Measurements from ENCODE around the gene RHOA. TPM values are rescaled to one million over a fixed set of nuclear protein-coding genes. Genes with fewer than 3 reads are reported as not detected.

Gene RHOA
- total RNA-seq, 1 experiment from 2014 or later, result 348 TPM

DNA sequence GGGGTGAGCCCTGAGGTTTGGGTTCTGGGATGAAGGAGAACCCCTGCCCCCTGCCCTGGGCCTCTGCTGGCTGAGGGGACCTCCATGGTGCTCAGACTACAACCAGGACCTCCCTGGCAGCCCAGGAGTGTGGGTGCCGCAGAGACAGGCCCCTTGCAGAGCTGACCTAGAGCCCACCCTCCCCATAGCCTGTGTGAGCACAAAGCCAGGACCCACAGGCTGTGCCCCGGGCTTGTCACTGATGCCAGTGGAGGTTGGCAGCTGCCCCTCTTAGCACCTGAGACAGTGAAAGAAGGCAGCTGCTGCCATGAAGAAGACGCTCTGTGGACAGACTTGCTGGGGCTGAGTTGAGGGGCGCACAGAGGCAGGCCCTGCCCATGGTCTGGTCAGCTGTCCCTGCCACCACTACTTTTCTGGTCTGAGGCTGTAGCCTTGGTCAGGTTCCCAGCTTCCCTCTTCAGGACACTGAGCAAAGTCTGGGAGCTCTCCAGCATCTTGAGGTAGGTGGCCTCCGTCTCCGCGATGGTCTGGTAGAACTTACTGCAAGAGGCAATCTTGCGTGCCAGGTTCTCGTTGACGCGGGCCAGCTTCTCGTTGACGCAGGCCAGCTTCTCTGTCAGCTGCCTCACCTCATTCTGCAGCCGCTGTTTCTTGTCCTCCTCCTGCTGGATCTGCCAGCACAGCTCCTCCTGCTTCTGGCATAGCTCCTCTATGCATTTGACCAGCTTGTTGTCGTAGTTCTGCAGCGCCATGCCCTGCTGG is 94.9 kb downstream of the RHOA start:
- H3K36me3 ChIP-seq (ENCODE audit: control insufficient read depth, insufficient read depth, low read length), result peaks cover 1% of the 10 kb centered on the region

GRCh38 chr3:49313896-49314688 is 97.7 kb downstream of the RHOA start:
- Histone ChIP-seq H3K4me1 (no peaks in the 10 kb centered on the region), H3K4me3 (ENCODE audit: low read depth, low read length) (no peak overlapping the region), H3K27me3 (replicated peaks; ENCODE audit: control insufficient read depth, insufficient read depth, low read length) (no peaks in the 10 kb centered on the region), H3K9me3 (no peaks in the 10 kb centered on the region), H3K36me3 (ENCODE audit: control insufficient read depth, insufficient read depth, low read length) (peaks cover 2% of the 10 kb centered on the region)
- BruUV-seq (replicated peaks), result no TSS peak
- no peak for TF ChIP-seq CTCF (IDR thresholded peaks at IDR 0.05; ENCODE audit: insufficient read depth in 1 of 2, low read depth in 1 of 2, low read length in 1 of 2, severe bottlenecking in 1 of 2, unreplicated experiment in 1 of 2)
- POLR2A ChIA-PET, result no interaction called here
- H3K36me3 Mint-ChIP-seq (ENCODE audit: insufficient read depth, unreplicated experiment), result peaks cover 28% of the 10 kb centered on the region
- CTCF ChIA-PET, result no interaction called here
- no peaks in the 10 kb centered on the region for H3K4me1 Mint-ChIP-seq (ENCODE audit: low read depth, unreplicated experiment)
- no peaks in the 10 kb centered on the region for H3K27me3 Mint-ChIP-seq (ENCODE audit: insufficient read depth, unreplicated experiment)
- no peak overlapping the region for H3K27ac Mint-ChIP-seq (ENCODE audit: unreplicated experiment)
- intact Hi-C loops (cut with micrococcal nuclease; ENCODE audit: unreplicated experiment), result no loop called here
- H3K9me3 Mint-ChIP-seq (ENCODE audit: unreplicated experiment), result no peaks in the 10 kb centered on the region
- DNase-seq, result no peak
- no peak overlapping the region for H3K4me3 Mint-ChIP-seq (ENCODE audit: unreplicated experiment)

More for the DNA sequence above, 94.9 kb downstream of the RHOA start:
- ChIA-PET CTCF (interaction anchor here (0.7 kb wide), 1 partner anchor 147 kb away, joined by 5 read pairs; no protein-coding TSS in a partner anchor), POLR2A (no interaction called here)
- no peaks in the 10 kb centered on the region for H3K9me3 Mint-ChIP-seq (ENCODE audit: unreplicated experiment)
- no peak overlapping the region for H3K27ac Mint-ChIP-seq (ENCODE audit: unreplicated experiment)
- peaks cover 39% of the 10 kb centered on the region for H3K36me3 Mint-ChIP-seq (ENCODE audit: insufficient read depth, unreplicated experiment)
- no peak overlapping the region for H3K4me3 Mint-ChIP-seq (ENCODE audit: unreplicated experiment)
- no peak for TF ChIP-seq CTCF (IDR thresholded peaks at IDR 0.05; ENCODE audit: insufficient read depth in 1 of 2, low read depth in 1 of 2, low read length in 1 of 2, severe bottlenecking in 1 of 2, unreplicated experiment in 1 of 2)
- DNase-seq, result no peak
- H3K9me3 ChIP-seq, result no peaks in the 10 kb centered on the region
- H3K4me1 ChIP-seq, result no peaks in the 10 kb centered on the region
- BruUV-seq (replicated peaks), result no TSS peak
- no peak overlapping the region for H3K4me3 ChIP-seq (ENCODE audit: low read depth, low read length)
- H3K27me3 Mint-ChIP-seq (ENCODE audit: insufficient read depth, unreplicated experiment), result no peaks in the 10 kb centered on the region
- H3K4me1 Mint-ChIP-seq (ENCODE audit: low read depth, unreplicated experiment), result no peaks in the 10 kb centered on the region
- intact Hi-C loops (cut with micrococcal nuclease; ENCODE audit: unreplicated experiment), result no loop called here
- no peaks in the 10 kb centered on the region for H3K27me3 ChIP-seq (replicated peaks; ENCODE audit: control insufficient read depth, insufficient read depth, low read length)

- no peak overlapping the region for H3K27ac Mint-ChIP-seq (ENCODE audit: unreplicated experiment)
- H3K27me3 Mint-ChIP-seq (ENCODE audit: insufficient read depth, unreplicated experiment), result no peaks in the 10 kb centered on the region
- no peaks in the 10 kb centered on the region for H3K27me3 ChIP-seq (replicated peaks; ENCODE audit: control insufficient read depth, insufficient read depth, low read length)
- H3K4me1 Mint-ChIP-seq (ENCODE audit: low read depth, unreplicated experiment), result no peaks in the 10 kb centered on the region
- TF ChIP-seq CTCF (IDR thresholded peaks at IDR 0.05; ENCODE audit: insufficient read depth in 1 of 2, low read depth in 1 of 2, low read length in 1 of 2, severe bottlenecking in 1 of 2, unreplicated experiment in 1 of 2), result no peak
- no TSS peak for BruUV-seq (replicated peaks)
- no peaks in the 10 kb centered on the region for H3K9me3 ChIP-seq
- peaks cover 33% of the 10 kb centered on the region for H3K36me3 Mint-ChIP-seq (ENCODE audit: insufficient read depth, unreplicated experiment)
- DNase-seq, result no peak
- ChIA-PET POLR2A (no interaction called here), CTCF (interaction anchor here (0.6 kb wide), 2 partner anchors 125 to 166 kb away, joined by 5 read pairs; no protein-coding TSS in a partner anchor)
- H3K9me3 Mint-ChIP-seq (ENCODE audit: unreplicated experiment), result no peaks in the 10 kb centered on the region
- H3K4me3 Mint-ChIP-seq (ENCODE audit: unreplicated experiment), result no peak overlapping the region
- H3K4me3 ChIP-seq (ENCODE audit: low read depth, low read length), result no peak overlapping the region
- peaks cover 1% of the 10 kb centered on the region; the same call in 1 of the 2 replicates for H3K36me3 ChIP-seq (ENCODE audit: control insufficient read depth, insufficient read depth, low read length)
- H3K4me1 ChIP-seq, result no peaks in the 10 kb centered on the region
- intact Hi-C loops (cut with micrococcal nuclease; ENCODE audit: unreplicated experiment), result no loop called here
Observed at GRCh38 chr3:49311283-49311682, 100.5 kb downstream of the RHOA start.
